Measurements from ENCODE around the gene OR2B6. TPM values are rescaled to one million over a fixed set of nuclear protein-coding genes. Genes with fewer than 3 reads are reported as not detected.

Gene OR2B6
- total RNA-seq, 1 donor from 2014 or later, result not detected

GRCh38 chr6:28003661-28004060 lies 46.6 kb downstream of the OR2B6 start:
- no peak for DNase-seq (ENCODE audit: low read depth, low spot score)
- H3K4me3 Mint-ChIP-seq, result no peak overlapping the region
- H3K27me3 Mint-ChIP-seq (ENCODE audit: low read depth), result peaks cover 4% of the 10 kb centered on the region
- H3K4me1 Mint-ChIP-seq, result peaks cover 12% of the 10 kb centered on the region
- no peak for TF ChIP-seq CTCF (conservative IDR thresholded peaks at IDR 0.05)
- H3K27ac Mint-ChIP-seq (ENCODE audit: unreplicated experiment), result no peak overlapping the region
- H3K36me3 Mint-ChIP-seq (ENCODE audit: low read depth), result no peaks in the 10 kb centered on the region
- H3K9me3 Mint-ChIP-seq, result no peaks in the 10 kb centered on the region

- no peaks in the 10 kb centered on the region for H3K9me3 Mint-ChIP-seq
- TF ChIP-seq CTCF (conservative IDR thresholded peaks at IDR 0.05), result no peak
- H3K4me1 Mint-ChIP-seq, result peaks cover 12% of the 10 kb centered on the region
- no peak overlapping the region for H3K27ac Mint-ChIP-seq (ENCODE audit: unreplicated experiment)
- no peak overlapping the region for H3K4me3 Mint-ChIP-seq
- H3K36me3 Mint-ChIP-seq (ENCODE audit: low read depth), result no peaks in the 10 kb centered on the region
- DNase-seq (ENCODE audit: low read depth, low spot score), result no peak
- H3K27me3 Mint-ChIP-seq (ENCODE audit: low read depth), result no peaks in the 10 kb centered on the region
Observed at GRCh38 chr6:28004350-28005151, 47.5 kb downstream of the OR2B6 start.

- no peak overlapping the region for H3K27ac Mint-ChIP-seq (ENCODE audit: unreplicated experiment)
Observed at GRCh38 chr6:28005152-28005890, 48.3 kb downstream of the OR2B6 start.

GRCh38 chr6:28005975-28006374 lies 48.9 kb downstream of the OR2B6 start:
- Mint-ChIP-seq H3K27ac (ENCODE audit: unreplicated experiment) (no peak overlapping the region), H3K27me3 (ENCODE audit: low read depth) (no peaks in the 10 kb centered on the region), H3K4me1 (peaks cover 12% of the 10 kb centered on the region), H3K9me3 (no peaks in the 10 kb centered on the region), H3K36me3 (ENCODE audit: low read depth) (no peaks in the 10 kb centered on the region), H3K4me3 (no peak overlapping the region)
- DNase-seq (ENCODE audit: low read depth, low spot score), result no peak
- TF ChIP-seq CTCF (conservative IDR thresholded peaks at IDR 0.05), result no peak

More at GRCh38 chr6:28005152-28005890, 48.3 kb downstream of the OR2B6 start:
- no peak for DNase-seq (ENCODE audit: low read depth, low spot score)
- TF ChIP-seq CTCF (conservative IDR thresholded peaks at IDR 0.05), result no peak
- no peaks in the 10 kb centered on the region for H3K9me3 Mint-ChIP-seq
- no peaks in the 10 kb centered on the region for H3K27me3 Mint-ChIP-seq (ENCODE audit: low read depth)
- peaks cover 12% of the 10 kb centered on the region for H3K4me1 Mint-ChIP-seq
- no peak overlapping the region for H3K4me3 Mint-ChIP-seq
- no peaks in the 10 kb centered on the region for H3K36me3 Mint-ChIP-seq (ENCODE audit: low read depth)

Other genes starting within 250 kb of the OR2B6 start
- gene OR2B2, start 44.8 kb upstream of the OR2B6 start, total RNA-seq, result not detected in 2 replicates
- 0.91 and 0.98 TPM in 2 replicates for gene ZNF165, start 123.3 kb downstream of the OR2B6 start, total RNA-seq
- 11.1 and 11.8 TPM in 2 replicates for gene ZSCAN16, start 167.4 kb downstream of the OR2B6 start, total RNA-seq
- gene ZKSCAN8, start 184.6 kb downstream of the OR2B6 start, total RNA-seq, result 37.9 and 40.1 TPM in 2 replicates

All from neural crest cell (in vitro differentiated cells).